Urothelium cell line (cell line): Measurements from ENCODE around the gene OSBPL1A.
A peak's percentile ranks its signal among the peaks of the same experiment; 100 is the strongest.
"Not testable (repeated sequence)": the region's sequence is repeated elsewhere in the genome, so short reads cannot be mapped to it uniquely, and the experiment has no call there.

Source experiments
- DNase-seq: peaks from one replicate; pipeline ENCODE4 v3.0.0; 2011; ENCODE audit warnings: low spot score, mixed read lengths
- FAIRE-seq: peaks from 2 replicates; lab custom pipeline; 2011; peaks lifted over from hg19 to GRCh38; lab: Jason Lieb, UNC

Gene OSBPL1A

DNA sequence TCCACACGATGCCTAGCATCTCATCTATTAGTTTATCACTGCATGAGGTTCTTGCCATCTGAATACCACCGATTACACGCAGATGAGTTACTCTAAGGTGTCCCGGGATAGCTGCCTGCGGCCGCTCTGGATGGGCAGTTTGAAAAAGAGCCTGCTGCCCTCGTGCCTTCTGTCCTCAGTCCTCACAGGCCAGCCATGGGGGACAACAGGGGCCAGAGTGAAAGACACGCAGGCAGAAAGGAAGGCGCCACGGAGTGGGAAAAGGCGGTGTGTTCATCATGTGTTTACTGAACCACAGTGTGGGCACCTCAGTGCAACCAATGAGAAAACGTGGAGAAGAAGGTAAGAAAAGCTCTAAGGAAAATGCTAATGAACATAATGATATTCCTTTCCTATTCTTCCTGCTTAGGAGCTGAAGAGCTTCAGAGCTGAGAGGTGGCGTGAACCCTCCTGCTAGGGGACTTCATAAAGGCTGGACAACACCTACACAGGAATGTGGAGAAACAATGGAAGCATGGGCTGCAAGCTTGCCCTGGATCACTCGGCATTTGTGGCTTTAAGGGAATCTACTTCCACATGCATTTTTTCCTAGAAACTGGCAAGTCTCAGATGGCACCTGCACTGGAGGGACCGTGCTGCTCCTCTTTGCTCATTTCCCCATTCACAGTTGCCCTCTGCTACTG, 207.8 kb downstream of the OSBPL1A start:
- no peak for DNase-seq
- FAIRE-seq, result no peak

DNA sequence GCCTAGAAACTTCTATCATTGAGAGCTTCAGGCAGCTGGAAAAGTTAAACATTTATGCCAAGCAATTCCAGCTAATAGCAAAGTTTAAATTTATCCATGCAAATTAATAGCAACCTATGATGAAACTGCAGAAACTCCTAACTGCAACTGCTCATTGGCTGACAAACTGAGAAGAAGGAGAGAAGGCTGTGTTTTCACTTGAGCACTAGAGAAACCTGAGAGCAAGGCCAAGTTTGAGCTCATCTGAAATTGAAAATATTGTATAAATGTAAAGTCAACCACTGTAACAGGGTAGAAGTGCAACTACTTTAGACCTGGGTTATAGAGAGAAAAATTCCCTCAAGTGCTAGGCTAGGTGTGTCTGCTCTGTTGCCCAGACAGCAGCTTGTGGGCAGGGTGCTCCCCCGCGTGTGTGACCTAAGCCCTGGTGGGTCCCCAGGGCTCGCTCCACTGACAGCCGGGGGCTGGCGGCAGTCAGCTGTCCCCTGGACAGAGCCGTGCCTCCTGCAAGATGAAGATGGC, 208.6 kb downstream of the OSBPL1A start:
- FAIRE-seq, result no peak
- DNase-seq, result no peak

DNA sequence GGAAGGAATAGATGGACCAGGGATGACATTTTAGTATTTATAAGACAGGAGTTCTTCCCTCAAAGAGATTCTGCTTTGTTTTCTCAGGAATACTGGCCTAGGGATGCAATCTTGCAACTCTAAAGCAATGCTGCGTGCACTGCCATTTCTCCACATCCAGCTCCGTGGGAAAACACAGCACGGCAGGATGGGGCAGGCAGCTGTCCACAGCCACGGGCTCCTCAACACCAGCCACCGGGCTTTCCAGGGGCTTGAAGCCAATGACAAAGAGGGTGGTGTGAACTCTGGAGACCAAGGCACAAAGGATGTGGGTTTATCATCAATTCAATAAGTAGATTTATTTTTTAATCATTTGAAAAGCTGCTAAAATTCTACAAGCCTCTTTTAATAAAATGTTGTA, 209.5 kb downstream of the OSBPL1A start:
- no peak for DNase-seq
- no peak for FAIRE-seq

DNA sequence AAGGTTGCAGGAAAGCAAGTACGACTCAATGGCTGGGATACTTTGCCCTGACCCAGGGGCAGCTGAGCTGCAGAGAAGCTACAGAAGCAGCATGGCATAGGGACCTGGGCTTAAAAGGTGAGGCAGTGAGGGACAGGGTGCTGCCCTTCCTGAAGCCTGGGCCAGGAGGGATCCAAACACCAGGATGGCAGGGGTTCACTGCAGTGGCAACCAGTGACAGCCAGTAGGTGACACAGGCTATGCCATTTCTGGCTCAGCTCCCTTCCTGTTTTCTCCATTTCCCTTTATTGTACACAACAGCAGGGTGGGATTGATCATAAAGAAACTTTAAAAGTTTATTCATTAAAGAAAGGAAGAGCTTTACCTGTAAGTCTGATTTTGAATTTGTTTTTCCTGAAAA, 209.9 kb downstream of the OSBPL1A start:
- FAIRE-seq (no peak), DNase-seq (no peak)

DNA sequence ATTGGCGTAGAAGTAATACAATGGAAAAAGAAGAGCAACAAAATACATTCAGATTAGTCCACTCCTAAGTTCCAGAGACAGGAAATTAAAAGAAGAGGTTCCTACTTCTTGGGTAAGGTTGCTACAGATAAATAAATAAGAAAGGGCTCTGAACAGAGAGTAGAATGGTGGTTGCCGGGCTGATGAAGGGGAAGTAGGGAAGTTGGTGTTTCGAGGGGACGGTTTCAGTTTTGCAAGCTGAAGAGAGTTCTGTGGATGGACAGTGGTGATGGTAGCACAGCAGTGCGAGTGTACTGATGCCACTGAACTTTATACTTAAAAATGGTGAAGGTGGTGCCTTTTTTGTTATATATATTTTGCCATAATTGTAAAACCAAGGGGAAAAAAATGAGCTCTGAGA, 210.6 kb downstream of the OSBPL1A start:
- no peak for DNase-seq
- FAIRE-seq, result no peak

DNA sequence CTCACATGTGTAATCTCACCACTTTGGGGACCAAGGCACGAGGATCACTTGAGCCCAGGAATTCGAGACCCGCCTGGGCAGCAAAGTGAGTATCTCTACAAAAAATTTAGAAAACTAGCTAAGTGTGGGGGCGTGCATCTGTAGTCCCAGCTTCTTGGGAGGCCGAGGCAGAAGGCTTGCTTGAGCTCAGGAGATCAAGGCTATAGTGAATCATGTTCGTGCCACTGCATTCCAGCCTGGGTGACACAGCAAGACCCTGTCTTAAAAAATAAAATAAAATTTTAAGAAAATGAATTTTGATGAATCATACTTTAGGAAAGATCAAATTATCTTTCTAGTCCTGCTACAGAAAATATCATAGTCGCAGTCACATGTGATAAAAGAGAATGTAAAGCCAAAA, 211.8 kb downstream of the OSBPL1A start:
- FAIRE-seq (no peak), DNase-seq (no peak)

DNA sequence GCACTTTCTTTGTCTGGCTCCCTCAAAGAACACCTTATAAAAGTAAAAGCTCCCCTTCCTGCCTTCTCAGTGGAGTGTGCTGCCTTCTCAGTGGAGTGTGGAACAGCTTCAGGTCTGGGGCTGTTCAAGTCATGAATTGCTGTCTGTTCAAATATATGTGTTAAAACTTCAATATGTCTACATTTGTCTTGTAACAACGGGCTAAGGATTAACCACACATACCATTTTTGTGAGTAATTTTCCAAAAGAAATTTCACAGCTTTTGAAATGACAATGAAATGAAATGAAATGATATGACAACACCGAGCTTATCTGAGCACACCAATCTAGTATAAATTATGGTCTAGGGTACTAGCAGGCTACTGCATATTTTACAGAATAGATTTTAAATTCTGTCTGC, 215.8 kb downstream of the OSBPL1A start:
- DNase-seq (no peak), FAIRE-seq (no peak)

DNA sequence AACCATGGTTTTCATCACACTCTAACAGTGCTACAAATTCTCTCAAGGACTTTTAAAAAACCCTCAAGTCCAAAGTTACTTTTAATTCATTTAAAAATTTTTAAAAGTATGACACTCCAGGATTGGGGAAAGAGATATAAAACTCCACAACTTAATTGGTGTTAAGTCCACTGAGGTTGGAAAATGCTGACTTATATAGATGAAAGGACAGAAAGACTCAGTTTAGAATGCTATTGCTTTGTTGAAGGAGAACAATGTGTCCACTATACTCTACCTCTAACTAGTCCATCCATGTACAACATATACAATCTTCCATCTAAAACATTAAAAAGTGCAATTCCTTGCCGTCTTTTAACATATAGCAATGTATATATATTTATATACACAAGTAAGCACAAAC, 217.6 kb downstream of the OSBPL1A start:
- no peak for FAIRE-seq
- DNase-seq, result no peak

DNA sequence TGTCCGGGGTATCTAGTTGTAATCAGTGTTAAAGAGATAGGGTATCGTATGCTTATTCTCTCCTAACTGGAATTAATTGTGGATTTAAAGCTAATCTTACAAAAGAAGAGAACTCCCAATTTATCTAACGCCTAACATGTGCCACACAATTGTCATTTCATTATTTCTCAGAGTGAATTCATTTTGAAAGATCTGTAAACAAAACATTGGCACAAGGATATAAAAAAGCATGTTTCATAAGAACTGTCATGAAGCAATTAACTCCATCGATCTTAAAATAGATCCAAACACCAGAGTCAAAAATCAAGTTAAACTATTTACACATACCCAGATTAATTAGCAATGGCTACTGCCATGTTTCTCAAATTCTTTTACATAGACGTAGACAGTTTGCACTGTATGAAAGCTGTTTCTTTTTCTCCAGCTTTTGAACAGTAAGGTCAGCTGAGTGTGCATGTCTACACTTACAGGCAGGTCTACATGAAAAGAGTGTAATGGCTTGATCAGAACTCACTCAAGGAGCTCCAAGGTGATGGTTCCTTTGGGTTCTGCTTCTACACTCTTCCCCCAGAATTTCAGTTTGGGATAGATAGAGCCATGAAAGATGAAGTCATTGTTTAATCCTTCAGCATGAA, 220.0 kb downstream of the OSBPL1A start:
- no peak for DNase-seq
- no peak for FAIRE-seq

DNA sequence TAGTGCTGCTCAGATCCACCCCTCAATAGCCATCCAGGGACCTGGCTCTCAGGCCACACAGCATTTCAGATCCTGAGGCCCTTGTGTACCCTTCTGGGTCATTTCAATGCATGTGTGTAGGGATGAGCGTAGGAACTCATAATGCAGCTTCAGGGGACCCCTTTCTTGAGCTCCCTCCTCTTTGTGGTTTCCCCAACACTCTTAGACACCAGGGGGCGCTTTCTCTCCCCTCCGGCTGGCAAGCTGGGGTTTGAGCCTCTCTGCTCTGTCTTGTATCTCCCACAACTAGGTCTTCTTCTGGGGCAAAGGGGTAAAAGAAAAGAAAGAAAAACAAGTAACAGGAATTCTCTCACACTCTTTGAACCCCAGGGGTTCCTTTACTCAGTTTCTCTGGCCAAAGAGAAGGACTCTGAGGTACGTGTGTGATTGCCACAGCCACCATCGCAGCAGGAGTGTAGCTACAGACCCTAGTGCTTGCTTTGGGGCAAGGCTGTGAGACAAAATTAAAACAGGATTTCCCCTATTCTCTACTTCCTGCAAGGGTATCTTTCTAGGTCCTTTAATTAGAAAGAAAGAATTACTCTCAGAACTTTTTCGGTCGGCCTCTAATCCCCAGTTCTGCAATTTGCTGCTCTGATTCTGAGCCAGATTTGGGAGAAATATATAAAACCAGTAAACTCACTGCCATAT, 220.8 kb downstream of the OSBPL1A start:
- DNase-seq (peak; percentile 11), FAIRE-seq (no peak)

DNA sequence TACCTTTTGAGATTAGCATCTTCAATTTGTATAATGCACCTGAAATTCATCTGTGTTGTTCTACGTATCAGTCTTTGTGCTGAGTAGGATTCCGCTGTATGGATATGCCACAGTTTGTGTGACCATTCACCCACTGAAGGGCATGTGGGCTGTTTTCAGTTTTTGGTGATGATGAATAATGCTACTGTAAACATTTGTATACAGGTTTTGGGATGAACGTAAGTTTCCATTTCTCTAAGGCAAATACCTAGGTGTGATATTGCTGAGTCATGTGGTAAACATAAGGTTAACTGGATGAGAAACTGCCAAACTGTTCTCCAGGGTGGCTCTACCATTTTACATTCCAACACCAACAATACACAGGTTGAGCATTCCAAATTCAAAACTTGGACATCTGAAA, 223.6 kb downstream of the OSBPL1A start:
- FAIRE-seq, result no peak
- DNase-seq, result no peak

DNA sequence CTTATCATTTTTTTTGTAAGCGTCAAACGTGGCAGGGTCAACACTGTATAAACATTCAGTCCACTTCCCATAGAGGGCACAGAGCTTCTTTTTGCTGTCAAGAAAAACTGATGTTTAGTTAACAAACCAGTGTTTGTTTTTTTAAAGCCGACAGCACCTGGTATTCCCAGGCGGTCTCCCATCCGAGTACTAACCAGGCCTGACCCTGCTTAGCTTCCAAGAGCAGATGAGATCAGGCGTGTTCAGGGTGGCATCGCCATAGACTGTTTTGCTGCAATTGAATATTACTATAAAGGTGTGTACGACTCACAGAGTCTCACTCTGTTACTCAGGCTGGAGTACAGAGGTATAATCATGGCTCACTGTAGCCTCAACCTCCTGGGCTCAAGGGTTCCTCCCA, 227.3 kb downstream of the OSBPL1A start:
- DNase-seq (no peak), FAIRE-seq (no peak)

DNA sequence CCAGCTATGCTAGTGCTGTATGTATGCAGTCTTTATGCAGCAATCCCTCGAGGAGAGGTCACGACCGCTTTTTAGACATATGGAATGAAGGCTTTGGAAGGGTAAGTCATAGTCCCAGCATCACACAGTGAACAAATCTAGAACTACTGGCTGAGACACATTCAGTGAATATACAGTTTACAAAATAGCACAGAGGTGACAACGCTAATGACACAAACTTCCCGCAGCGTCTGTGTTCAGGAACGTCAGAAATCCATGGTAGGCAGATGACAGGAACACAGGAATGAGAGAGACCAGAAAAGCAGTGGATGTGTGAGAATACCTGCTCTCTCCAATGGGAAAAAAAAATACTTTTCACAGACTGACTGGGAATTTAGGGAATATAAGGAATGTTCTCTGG, 229.1 kb downstream of the OSBPL1A start:
- FAIRE-seq, result no peak
- DNase-seq, result no peak

DNA sequence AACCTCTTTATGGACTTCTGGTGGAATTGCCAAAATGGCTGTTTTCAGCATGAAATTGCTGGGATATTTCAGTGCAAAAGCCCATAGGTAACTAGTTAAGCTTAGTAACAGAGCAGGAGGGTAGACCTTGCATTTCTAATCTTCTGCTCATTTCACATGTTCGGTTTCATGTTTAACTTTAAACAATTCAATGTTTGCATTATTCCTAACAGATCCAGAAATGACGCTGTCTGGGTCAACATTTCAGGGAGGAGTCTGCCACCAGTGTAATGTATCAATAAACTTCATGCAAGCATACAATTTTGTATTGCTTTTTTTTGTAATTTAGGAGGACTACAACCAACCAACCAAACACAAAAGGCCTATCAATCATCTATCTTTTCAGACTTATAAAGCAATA, 236.3 kb downstream of the OSBPL1A start:
- FAIRE-seq (no peak), DNase-seq (no peak)

DNA sequence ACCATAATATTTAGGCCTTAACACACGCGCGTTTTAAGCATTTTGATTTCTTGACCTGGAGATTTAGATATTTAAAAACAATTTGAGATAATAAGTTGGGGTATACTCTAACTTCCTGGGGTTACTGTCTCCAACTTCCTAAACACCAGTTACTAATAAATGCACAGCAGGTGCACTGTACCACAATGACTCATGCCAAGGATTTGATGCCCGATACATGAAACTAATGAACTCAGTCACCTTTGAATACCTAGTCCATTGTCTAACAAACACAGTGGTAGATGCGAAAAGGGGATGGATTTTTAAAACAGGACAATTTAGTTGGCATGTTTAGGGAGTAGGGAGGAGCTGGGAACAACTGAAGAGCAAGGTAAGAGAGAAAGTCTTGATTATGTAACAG, 237.5 kb downstream of the OSBPL1A start:
- DNase-seq (no peak), FAIRE-seq (no peak)

DNA sequence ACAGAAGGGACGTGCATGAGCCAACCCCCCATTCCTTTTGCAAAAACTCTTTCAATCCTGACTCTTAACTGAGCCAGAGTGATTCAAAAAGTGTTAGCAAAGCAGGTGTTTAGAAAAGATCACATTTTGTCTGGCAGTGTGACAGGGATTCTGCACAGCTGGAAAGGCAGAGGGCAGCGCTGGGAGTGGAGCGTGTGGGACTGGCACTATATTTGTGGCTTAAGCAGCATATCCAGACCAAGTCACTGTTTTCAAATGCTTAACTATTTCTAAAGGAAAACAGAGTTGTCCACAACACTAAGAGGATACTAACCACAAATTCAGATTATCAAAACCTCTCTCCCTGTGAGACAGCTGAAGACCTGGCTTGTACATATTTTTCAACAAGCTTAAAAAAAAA, 239.8 kb downstream of the OSBPL1A start:
- FAIRE-seq, result no peak
- no peak for DNase-seq

DNA sequence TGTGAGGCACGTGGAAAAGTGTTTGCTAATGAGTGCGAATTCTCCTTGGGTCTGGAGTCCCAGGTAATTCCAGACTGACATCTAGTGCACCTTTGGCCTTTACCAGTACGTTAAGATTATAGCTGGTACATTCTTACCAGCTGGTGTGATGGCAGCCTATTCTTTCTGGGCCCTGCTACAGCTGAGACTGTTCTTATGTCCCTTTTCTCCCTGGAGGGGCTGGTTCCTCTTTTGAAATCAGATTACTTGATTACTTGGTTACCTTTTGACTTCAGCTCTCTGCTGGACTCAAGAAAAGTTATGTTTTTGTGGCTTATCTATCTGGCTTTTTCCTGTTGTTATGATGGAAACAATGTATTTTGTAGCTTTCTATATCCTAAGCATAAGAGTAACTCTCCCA, 244.2 kb downstream of the OSBPL1A start:
- FAIRE-seq (no peak), DNase-seq (no peak)

DNA sequence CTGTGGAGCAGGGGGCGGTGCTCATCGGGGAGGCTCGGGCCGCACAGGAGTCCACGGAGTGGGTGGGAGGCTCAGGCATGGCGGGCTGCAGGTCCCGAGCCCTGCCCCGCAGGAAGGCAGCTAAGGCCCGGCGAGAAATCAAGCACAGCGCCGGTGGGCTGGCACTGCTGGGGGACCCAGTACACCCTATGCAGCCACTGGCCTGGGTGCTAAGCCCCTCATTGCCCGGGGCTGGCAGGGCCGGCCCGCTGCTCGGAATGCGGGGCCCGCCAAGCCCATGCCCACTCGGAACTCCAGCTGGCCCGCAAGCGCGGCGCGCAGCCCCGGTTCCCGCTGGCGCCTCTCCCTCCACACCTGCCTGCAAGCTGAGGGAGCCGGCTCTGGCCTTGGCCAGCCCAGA, 248.0 kb downstream of the OSBPL1A start:
- not testable (repeated sequence) for DNase-seq

DNA sequence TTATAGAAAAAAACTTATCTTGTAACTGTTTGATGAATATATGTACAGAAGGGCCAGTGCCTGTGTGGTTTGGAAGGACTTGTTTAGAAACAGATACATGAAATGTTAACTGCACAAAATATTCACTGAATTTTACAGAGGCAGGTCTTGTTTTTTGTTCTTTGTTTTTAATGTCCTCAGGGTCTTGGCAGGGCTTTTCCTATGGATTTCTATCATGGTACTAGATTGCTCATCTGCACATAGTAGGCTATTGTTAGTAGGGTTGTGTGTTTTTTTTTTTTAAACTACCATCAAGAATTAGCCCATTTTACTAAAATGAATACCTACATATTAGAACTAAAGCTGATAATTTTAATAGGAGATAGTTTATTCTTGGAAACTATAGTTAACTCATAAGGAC, 255.2 kb downstream of the OSBPL1A start:
- DNase-seq (no peak), FAIRE-seq (no peak)

More for the DNA sequence above, 248.0 kb downstream of the OSBPL1A start:
- FAIRE-seq, result not testable (repeated sequence)

DNA sequence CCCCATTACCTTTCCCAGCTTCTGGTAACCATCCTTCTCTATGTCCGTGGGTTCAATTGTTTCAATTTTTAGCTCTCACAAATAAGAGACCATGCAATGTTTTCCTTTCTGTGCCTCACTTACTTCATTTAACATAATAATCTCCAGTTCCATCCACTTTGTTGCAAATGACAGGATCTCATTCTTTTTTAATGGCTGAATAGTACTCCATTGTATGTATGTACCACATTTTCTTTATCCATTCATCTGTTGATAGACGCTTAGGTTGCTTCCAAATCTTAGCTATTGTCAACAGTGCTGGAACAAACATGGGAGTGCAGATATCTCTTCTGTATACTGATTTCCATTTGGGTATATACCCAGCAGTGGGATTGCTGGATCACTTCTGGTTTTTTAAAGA, 256.9 kb downstream of the OSBPL1A start:
- FAIRE-seq, result no peak
- DNase-seq, result no peak

DNA sequence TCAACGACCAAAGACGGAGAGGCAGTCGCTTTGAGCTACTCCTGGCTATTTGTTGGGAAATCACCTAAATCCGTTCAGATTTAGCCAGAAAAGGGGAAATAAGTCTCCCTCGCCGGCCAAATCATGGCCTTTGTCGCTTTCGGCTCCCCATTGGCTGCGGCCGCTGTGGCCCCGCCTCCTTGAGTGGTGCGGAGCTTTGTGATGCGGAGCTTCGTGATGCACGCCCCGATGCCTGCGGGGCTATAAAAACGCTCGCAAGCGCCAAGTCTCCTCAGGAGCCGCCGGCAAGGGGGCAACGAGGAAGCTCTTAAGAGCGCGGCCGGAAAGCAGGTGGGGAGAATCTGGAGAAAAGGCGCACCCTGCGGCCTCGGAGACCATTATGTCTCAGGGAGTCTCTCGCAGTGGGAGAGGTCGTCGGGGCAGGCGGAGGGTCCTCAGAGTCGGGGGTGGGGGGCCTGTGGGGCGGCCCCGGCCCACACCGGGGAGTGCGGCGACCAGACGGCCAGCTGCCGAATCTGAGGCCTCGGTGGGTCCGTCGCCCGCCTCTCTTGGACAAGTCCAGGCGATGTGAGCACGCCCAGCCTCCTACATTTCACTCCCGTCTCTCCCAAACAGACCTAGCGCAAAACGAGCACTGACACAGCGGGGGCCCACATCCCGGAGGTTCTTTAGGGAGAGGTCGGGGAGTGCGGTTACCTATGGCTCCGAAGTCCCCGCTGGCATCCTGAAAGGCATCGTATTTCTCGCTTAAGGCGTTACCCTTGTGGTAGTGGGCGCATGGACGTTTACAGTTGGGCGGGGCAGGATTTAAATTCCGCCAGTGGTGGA, 258.6 kb downstream of the OSBPL1A start, which contains the start of gene CABYR:
Gene CABYR (plus strand): TSS at position 274 of the 828 bp plus-strand sequence. CDS start 4,053 bp downstream, outside the sequence.
- DNase-seq (peak; percentile 9), FAIRE-seq (no peak)
